Measurements from ENCODE around the gene IGLL5. TPM values are rescaled to one million over a fixed set of nuclear protein-coding genes. Genes with fewer than 3 reads are reported as not detected.

The IGLL5 gene
- total and polyA plus RNA-seq, 9 of the 15 experiments (the other 6 are each of a cell fraction or from before 2014, with no cell fraction given) = not detected

GRCh38 chr22:22855617-22856308 lies 31.9 kb upstream of the IGLL5 start (continued):
- no peak for TF ChIP-seq ATF3 (IDR thresholded peaks at IDR 0.05)
- peak; percentile 89 for TF ChIP-seq ATF3 (CRISPR knock-in tag; conservative IDR thresholded peaks at IDR 0.05)
- TF ChIP-seq ZC3H11A (IDR thresholded peaks at IDR 0.05; ENCODE audit: low read depth, low read length) = no peak
- TF ChIP-seq SRF (CRISPR knock-in tag; IDR thresholded peaks at IDR 0.05) = peak in 1 of 2 experiments; percentile 51; a peak in 1 of 4 replicates
- no peak for TF ChIP-seq ZNF395 (CRISPR knock-in tag; IDR thresholded peaks at IDR 0.05)
- 0 out of 2 replicates have a peak, but pooled peaks have one; percentile 14 for TF ChIP-seq ZNF184 (CRISPR knock-in tag; IDR thresholded peaks at IDR 0.05)
- TF ChIP-seq MYBL2 (IDR thresholded peaks at IDR 0.05; ENCODE audit: low read depth) = no peak
- no peak for TF ChIP-seq MYBL2 (CRISPR knock-in tag; IDR thresholded peaks at IDR 0.05; ENCODE audit: borderline replicate concordance)
- no peak for TF ChIP-seq ELF2 (CRISPR knock-in tag; IDR thresholded peaks at IDR 0.05)
- no peak for TF ChIP-seq FOXM1 (IDR thresholded peaks at IDR 0.05; ENCODE audit: low read depth)
- TF ChIP-seq FOXM1 (CRISPR knock-in tag; IDR thresholded peaks at IDR 0.05; ENCODE audit: low read depth) = no peak
- no peak for TF ChIP-seq ETV5 (CRISPR knock-in tag; IDR thresholded peaks at IDR 0.05; ENCODE audit: low read depth)
- TF ChIP-seq DPF2 (IDR thresholded peaks at IDR 0.05) = no peak
- no peak for TF ChIP-seq ZNF76 (CRISPR knock-in tag; IDR thresholded peaks at IDR 0.05; ENCODE audit: borderline replicate concordance)
- 0 out of 2 replicates have a peak, but pooled peaks have one; percentile 8 for TF ChIP-seq CREB1 (IDR thresholded peaks at IDR 0.05)
- no peak for TF ChIP-seq CREB1 (CRISPR knock-in tag; IDR thresholded peaks at IDR 0.05)
- TF ChIP-seq DIDO1 (tag; IDR thresholded peaks at IDR 0.05; ENCODE audit: low read depth) = no peak
- no peak for TF ChIP-seq BHLHE40 (IDR thresholded peaks at IDR 0.05; ENCODE audit: low read length)
- TF ChIP-seq ZNF518B (CRISPR knock-in tag; IDR thresholded peaks at IDR 0.05) = no peak
- no peak for TF ChIP-seq DLX4 (CRISPR knock-in tag; IDR thresholded peaks at IDR 0.05)
- no peak for TF ChIP-seq NCOR1 (IDR thresholded peaks at IDR 0.05)
- no peak for TF ChIP-seq ZBTB8A (IDR thresholded peaks at IDR 0.05; ENCODE audit: partially characterized antibody)
- no peak for TF ChIP-seq FOXJ3 (CRISPR knock-in tag; IDR thresholded peaks at IDR 0.05)

Measured in K562 (cell line).